GM13976 (cell line): ENCODE results near the gene GATC.

Source experiments
- DNase-seq: peaks from one replicate; pipeline ENCODE4 v3.0.0; 2012; ENCODE audit warnings: low spot score
- in situ Hi-C: fragments of 300-500 bp; cut with MboI; formaldehyde crosslinking; loops from one replicate; pipeline ENCODE4 v1.12.0; 2022; ENCODE audit warnings: low sequenced_read_pairs, mixed read lengths, inconsistent platforms; ENCODE audit not compliant: unreplicated experiment
- TF ChIP-seq, protein P1 (sequence below): IDR thresholded peaks from 2 replicates; pipeline ENCODE4 v1.5.1; 2012; ENCODE audit warnings: borderline replicate concordance, mild to moderate bottlenecking; ENCODE audit not compliant: insufficient read depth; ENCODE audit errors: extremely low read depth, missing control alignments, control extremely low read depth

The GATC gene

DNA sequence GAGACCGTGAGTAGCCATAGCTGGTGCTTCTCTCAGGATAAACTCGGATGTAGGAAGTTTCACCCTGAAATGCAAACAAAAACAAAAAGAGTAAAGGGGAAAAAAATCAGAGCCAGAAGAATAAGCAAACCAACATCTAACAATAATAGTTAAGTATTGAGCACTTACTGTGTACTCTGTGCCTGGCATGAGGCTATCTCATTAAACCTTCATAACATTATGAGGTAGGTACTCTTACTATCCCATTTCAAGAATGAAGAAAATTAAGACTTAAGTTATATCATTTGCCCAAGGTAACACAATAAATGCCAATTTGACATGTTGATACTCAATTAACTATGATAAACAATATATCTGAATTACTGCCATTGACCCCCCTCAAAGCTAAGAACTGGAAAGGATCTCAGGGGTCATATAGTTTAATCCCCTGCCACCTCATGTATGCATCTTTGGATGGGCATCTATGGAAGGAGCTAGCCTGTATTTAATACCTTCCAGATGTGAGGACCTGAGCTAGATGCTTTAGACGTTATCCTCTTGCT lies 15.9 kb downstream of the GATC start:
- in situ Hi-C loops, result no loop called here
- DNase-seq, result no peak
- TF ChIP-seq, protein P1, sequence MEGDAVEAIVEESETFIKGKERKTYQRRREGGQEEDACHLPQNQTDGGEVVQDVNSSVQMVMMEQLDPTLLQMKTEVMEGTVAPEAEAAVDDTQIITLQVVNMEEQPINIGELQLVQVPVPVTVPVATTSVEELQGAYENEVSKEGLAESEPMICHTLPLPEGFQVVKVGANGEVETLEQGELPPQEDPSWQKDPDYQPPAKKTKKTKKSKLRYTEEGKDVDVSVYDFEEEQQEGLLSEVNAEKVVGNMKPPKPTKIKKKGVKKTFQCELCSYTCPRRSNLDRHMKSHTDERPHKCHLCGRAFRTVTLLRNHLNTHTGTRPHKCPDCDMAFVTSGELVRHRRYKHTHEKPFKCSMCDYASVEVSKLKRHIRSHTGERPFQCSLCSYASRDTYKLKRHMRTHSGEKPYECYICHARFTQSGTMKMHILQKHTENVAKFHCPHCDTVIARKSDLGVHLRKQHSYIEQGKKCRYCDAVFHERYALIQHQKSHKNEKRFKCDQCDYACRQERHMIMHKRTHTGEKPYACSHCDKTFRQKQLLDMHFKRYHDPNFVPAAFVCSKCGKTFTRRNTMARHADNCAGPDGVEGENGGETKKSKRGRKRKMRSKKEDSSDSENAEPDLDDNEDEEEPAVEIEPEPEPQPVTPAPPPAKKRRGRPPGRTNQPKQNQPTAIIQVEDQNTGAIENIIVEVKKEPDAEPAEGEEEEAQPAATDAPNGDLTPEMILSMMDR, result no peak

DNA sequence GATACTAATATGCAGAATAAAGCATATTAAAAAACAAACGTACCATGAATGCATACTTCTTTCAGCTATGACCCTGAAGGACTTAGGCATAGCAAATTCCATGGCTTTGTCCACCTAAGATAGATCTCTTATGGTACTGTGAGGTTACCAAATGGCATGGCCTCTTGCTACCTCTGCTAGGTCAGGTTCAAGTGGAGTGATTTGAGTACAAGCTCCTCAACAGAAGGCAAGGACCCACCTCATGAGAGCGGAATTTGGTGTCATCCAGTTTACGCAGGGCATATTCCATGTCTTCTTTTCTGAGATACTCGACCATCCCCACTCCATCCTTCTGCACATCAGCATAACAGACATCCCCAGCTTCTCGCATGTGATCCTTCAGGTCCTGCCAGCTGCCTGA lies 17.5 kb downstream of the GATC start:
- DNase-seq, result no peak
- in situ Hi-C loops, result no loop called here
- TF ChIP-seq, protein P1, result no peak

DNA sequence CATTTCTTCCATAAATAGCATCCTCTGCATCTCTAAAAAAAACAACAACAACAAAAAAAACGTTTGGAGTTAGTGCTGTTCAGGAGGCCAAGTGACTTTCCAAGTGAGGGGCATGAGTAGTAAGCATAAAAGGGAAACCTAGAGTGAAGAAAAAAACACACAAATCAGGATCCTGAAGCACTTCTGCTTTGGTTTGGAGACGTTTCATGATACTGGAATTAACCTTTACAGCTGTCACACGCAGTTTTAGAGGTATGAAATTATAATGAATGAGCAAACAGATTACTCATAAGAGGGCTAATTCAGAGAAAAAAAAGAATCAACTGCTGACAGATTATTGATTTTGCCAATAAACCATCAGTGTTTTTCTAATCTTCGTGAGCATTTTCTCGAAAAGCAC lies 19.5 kb downstream of the GATC start:
- TF ChIP-seq, protein P1, result no peak
- in situ Hi-C loops, result no loop called here
- no peak for DNase-seq

DNA sequence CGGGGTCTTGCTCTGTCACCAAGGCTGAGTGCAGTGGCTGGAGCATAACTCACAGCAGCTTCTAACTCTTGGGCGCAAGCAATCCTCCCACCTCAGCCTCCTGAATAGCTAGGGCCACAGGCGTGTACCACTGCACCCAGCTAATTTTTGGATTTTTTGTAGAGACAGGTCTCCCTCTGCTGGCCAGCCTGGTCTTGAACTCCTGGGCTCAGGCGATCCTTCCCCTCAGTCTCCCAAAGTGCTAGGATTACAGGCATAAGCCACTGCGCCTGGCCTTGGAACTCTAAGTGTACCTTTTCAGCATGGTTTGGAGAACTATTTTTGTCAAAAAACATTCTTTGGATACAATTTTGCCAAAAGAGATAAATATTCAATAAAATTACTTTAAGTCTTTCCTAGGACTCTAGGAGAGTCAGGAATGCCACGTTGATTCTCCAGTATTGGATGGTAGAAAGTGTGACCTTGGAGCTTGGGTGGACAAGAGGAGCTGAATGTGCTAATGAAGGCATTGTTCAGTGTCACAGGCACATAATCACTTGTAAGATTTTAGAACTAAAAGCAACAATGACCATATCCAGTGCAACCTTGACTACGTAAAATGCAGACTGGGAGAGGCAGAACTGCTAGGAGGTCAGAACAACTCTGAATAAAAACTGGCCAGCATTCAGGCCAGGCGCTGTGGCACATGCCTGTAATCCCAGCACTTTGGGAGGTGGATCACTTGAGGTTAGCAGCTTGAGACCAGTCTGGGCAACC lies 20.5 kb downstream of the GATC start:
- in situ Hi-C loops, result no loop called here
- TF ChIP-seq, protein P1, result peak; percentile 40
- DNase-seq, result no peak

DNA sequence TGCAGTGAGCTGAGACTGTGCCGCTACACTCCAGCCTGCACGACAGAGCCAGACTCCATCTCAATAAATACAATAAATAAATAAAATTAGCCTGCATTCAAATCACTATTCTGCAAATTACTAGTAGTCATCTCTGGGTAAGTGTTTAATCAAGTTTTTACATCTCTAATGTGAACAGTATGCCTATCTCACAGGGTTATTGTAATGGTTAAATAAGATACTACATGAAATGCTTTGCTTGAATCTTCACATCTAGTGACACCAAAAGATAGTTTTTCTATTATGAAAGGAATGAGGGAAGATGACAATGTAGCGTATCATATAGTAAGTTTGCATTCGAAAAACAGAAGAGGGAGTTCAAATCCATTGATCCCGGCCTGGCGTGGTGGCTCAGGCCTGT lies 21.2 kb downstream of the GATC start:
- TF ChIP-seq, protein P1, result no peak
- DNase-seq, result no peak
- in situ Hi-C loops, result no loop called here

DNA sequence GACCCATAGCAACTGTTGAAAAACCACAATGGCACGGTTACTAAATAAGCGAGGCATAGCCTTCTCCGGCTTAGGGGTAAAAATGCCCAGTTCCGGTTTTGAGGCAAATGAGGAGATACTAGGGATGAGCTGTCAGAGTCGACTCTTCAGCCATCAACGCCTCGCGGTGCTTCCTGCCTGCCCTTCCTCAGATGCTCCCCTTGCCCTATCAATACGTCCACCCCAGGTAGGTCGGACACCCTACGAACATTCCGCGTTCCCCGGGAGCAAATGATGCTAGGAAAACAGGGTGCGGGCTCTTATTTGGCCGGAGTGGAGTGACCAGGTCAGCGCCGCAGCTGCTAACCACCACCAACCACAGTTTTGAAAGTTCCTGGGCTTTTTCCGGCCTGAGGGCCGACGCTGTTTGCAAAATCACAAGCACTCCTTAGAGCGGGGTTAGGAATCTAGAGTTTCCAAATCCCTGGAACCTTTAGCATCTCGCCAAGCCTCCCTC lies 22.1 kb downstream of the GATC start:
- TF ChIP-seq, protein P1, result no peak
- peak; percentile 46 for DNase-seq

More for the DNA sequence above, 22.1 kb downstream of the GATC start:
- in situ Hi-C loops, result no loop called here
